ENCODE results near the gene OTOGL.

DNA sequence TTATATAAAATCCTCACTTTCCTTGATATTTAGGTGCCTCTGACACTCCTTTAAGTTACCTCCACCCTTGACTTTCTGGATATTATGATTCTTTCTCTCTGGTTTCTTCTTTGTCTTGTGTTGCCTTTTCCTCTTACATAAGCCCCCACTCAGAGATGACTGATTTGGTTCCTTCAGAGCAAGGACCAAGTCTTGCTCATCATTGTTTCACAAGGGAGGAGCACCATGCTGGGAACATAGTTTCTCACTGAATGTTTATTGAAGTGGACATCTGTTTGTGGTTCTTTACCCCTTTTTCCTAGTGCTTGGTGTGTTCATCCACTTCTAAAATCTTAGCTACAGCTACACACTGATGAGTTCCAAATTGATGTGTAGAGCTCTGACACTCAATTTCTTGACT is 183.4 kb downstream of the OTOGL start:
- no peak for TF ChIP-seq POLR2A (IDR thresholded peaks at IDR 0.05)
- TF ChIP-seq CTCF (IDR thresholded peaks at IDR 0.05) = no peak
